Endometrial microvascular endothelial cells (primary cell): Measurements from ENCODE around the gene CPT1C. TPM values are rescaled to one million over a fixed set of nuclear protein-coding genes. Genes with fewer than 3 reads are reported as not detected.

Experiments
- in situ Hi-C: cut with HindIII; loops from 2 replicates; pipeline ENCODE4 v1.10.0; 2017; ENCODE audit warnings: low sequenced_read_pairs, low pct_unique_long_range_greater_than_20kb; ENCODE audit errors: inconsistent ontology term
- total RNA-seq: library from RNA; depleted of rRNA; stranded (reverse); fragments of >200 nt; gene quantifications from one replicate; pipeline ENCODE4 v1.2.3, GENCODE V29; 2015; ENCODE audit errors: inconsistent ontology term

CPT1C gene
- total RNA-seq, 1 donor from 2014 or later = 9.6 TPM

- in situ Hi-C loops = no loop called here
Observed at GRCh38 chr19:49678985-49679770, 11.7 kb upstream of the CPT1C start.

GRCh38 chr19:49679771-49680413 lies 11.0 kb upstream of the CPT1C start:
- in situ Hi-C loops = no loop called here

- in situ Hi-C loops = no loop called here
Observed at GRCh38 chr19:49680421-49681351, 10.2 kb upstream of the CPT1C start.

GRCh38 chr19:49681830-49682229 lies 9.1 kb upstream of the CPT1C start:
- in situ Hi-C loops = no loop called here

- in situ Hi-C loops = no loop called here
Observed at GRCh38 chr19:49682274-49682673, 8.6 kb upstream of the CPT1C start.

- in situ Hi-C loops = no loop called here
Observed at GRCh38 chr19:49683814-49684250, 7.1 kb upstream of the CPT1C start.

GRCh38 chr19:49684251-49684982 lies 6.5 kb upstream of the CPT1C start:
- in situ Hi-C loops = no loop called here

- in situ Hi-C loops = no loop called here
Observed at GRCh38 chr19:49684983-49685553, 5.8 kb upstream of the CPT1C start.

- in situ Hi-C loops = no loop called here
Observed at GRCh38 chr19:49685845-49686332, 5.0 kb upstream of the CPT1C start.

GRCh38 chr19:49686503-49687088 lies 4.3 kb upstream of the CPT1C start:
- in situ Hi-C loops = no loop called here

- in situ Hi-C loops = no loop called here
Observed at GRCh38 chr19:49687150-49687549, 3.8 kb upstream of the CPT1C start.

GRCh38 chr19:49687566-49688316 lies 3.2 kb upstream of the CPT1C start:
- in situ Hi-C loops = no loop called here

- in situ Hi-C loops = no loop called here
Observed at GRCh38 chr19:49688531-49689132, 2.3 kb upstream of the CPT1C start.

GRCh38 chr19:49689133-49690078 lies 1.5 kb upstream of the CPT1C start, which contains the start of gene ADM5:
Gene ADM5 (plus strand): TSS chr19:49689594. CDS start chr19:49689838, 244 bp downstream.
- in situ Hi-C loops = no loop called here

- in situ Hi-C loops = no loop called here
Observed at GRCh38 chr19:49690079-49690655, 749 bp upstream of the CPT1C start.
